Lung microvascular endothelial cell (primary cell): Measurements from ENCODE around the gene CFAP53. TPM values are rescaled to one million over a fixed set of nuclear protein-coding genes. Genes with fewer than 3 reads are reported as not detected.
"Not testable (repeated sequence)": the region's sequence is repeated elsewhere in the genome, so short reads cannot be mapped to it uniquely, and the experiment has no call there.

Experiments
- DNase-seq, 2 donors: peaks; one replicate each; pipeline versions ENCODE4 v3.0.0 to v3.0.0-alpha.2; 2010; ENCODE audit warnings: low read depth in 2 of 2
- total RNA-seq: library from RNA; depleted of rRNA; stranded (reverse); fragments of >200 nt; gene quantifications from 2 replicates; pipeline ENCODE4 v1.2.1, GENCODE V29; 2014

Gene CFAP53
- total RNA-seq, 1 donor from 2014 or later, result 0.20 TPM

GRCh38 chr18:50273203-50274043 is 7.1 kb upstream of the CFAP53 start:
- no peak for DNase-seq

DNA sequence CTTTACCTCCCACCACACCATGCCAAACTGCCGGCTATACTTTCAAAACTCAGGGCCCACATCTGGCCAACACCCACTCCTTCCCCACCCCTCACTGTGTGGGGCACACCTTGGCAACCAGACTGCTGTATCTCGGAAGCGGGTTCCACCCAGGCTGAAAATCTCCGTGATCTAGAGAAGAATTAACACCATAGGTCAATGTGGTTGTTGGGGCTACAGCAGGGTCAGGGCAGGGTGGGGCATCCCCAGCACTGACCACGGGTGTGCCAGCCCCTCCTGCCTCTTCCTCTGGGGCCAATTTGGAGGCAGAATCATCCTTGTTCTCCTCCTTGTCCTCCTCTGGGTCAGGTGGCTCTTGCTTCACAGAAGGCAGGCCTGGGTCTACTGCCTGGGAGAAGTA is 6.3 kb upstream of the CFAP53 start:
- no peak for DNase-seq

DNA sequence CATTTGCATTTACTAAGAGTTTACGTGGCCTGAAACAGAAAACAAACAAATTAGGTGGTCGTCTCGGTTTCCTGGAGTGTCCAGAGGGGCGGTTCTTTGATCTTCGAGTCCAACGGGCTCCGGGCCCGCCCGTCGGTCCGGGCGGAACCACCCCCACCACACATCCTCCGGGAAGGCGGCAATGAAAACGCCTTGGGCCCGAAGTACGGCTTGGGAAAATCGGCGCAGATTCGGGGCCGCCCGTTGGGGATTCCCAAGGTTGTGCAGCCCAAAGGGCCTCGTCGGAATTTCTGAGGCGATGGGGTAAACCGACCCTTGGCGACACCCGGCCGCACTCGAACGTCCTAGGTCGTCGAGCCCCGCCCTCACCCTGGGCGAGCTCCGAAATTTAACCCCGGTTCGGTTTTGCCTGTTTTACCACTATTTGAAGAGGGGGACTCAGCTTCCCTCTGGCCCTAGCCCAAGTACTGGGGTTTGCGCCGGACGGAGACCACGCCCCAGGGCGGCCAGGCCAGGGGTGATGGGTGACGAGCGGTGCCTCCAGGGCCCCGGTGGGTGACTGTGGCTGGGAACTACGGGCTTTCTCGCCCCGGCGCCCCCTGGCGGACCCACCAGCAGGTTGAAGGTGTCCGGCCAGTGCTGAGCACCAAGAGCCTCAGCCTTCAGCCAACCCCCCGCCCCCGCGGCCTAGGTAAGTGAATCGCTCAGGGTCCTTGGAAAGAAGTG is 1.9 kb upstream of the CFAP53 start:
- DNase-seq, result peak; percentile 80 to 85

- DNase-seq, result no peak
Measured at GRCh38 chr18:50262977-50263376, 3.3 kb downstream of the CFAP53 start.

DNA sequence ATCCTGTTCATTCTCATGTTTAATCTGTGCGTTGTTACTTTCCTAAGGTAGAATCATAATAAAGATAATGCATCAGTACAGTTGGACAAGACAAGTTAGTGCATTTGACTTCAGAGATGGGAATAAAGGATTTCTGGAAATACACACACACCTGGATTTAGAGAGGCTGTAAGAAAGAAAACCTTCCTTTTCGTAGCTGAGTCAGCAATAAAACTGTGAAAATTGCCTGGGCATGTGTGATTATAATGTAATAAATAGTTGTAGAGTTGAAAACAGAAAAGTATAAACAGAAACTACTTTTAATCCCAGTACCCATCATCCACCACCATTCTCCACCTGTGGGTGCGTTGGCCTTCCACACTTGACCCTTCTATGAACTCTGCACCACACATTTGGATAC is 15.4 kb downstream of the CFAP53 start:
- no peak for DNase-seq

- DNase-seq, result no peak
Measured at GRCh38 chr18:50249576-50249975, 16.7 kb downstream of the CFAP53 start.

DNA sequence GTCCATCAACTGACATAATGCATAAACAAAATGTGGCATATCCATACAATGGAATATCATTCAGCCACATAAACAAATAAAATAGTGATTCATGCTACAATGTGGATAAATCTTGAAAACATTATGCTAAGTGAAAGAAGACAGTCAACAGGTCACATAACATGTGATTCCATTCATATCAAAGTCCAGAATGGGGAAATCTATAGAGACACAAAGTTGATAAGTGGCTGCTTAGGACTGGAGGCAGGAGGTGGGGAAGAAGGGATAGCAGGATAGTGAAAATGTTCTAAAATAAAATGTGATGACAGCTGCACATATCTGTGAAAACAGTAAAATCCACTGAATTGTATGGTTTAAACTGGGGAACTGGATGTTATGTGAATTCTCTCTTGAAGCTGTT is 18.7 kb downstream of the CFAP53 start:
- no peak for DNase-seq

GRCh38 chr18:50241768-50242167 is 24.5 kb downstream of the CFAP53 start:
- not testable (repeated sequence) for DNase-seq

DNA sequence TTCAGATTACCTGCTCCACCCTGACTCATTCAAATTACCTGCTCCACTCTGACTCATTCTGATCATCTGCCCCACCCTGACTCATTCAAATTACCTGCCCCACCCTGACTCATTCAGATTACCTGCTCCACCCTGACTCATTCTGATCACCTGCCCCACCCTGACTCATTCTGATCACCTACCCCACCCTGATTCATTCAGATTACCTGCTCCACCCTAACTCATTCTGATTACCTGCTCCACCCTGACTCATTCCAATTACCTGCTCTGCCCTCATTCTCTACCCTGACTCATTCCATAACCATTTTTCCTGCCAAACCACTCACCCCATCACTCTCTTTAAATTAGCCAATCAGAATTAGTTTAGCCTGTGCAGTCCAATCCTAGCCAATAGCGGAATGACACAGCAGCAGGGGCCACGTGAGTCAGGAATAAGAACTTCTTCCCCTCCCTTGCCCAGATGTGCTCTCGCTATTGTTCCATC is 26.2 kb downstream of the CFAP53 start:
- no peak for DNase-seq

GRCh38 chr18:50232419-50232818 is 33.9 kb downstream of the CFAP53 start:
- DNase-seq, result no peak

DNA sequence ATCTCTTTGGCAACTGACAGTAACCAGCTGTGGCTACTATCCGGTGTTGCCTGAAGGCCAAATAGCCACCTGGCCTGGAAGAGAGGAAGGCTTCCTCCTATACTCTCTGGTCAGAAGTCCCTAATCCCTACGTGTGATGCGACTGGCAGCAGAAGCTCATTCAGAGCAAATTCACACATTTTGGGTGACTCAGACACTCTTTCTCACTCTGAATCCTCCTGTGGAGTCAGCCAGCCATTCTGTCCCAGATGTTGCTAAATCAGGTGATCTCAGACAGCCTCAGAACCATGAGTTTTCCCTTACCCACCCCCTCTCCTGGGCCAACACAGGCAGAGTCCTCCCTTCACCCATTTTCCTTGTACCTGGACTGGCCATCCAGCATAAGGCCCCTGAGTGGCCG is 34.7 kb downstream of the CFAP53 start:
- no peak for DNase-seq

DNA sequence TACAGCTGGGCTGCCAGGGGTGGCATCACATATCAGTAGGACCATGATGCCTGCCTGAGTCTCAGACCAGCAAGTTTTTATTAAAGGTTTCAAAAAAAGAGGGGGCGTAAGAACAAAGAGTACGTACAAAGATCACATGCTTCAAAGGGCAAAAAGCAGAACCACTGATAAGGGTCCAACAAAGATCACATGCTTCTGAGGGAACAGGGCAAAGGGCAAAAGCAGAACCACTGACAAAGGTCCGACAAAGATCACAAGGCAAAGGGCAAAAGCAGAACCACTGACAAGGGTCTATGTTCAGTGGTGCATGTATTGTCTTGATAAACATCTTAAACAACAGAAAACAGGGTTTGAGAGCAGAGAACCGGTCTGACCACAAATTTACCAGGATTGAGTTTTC is 46.0 kb downstream of the CFAP53 start:
- not testable (repeated sequence) for DNase-seq

DNA sequence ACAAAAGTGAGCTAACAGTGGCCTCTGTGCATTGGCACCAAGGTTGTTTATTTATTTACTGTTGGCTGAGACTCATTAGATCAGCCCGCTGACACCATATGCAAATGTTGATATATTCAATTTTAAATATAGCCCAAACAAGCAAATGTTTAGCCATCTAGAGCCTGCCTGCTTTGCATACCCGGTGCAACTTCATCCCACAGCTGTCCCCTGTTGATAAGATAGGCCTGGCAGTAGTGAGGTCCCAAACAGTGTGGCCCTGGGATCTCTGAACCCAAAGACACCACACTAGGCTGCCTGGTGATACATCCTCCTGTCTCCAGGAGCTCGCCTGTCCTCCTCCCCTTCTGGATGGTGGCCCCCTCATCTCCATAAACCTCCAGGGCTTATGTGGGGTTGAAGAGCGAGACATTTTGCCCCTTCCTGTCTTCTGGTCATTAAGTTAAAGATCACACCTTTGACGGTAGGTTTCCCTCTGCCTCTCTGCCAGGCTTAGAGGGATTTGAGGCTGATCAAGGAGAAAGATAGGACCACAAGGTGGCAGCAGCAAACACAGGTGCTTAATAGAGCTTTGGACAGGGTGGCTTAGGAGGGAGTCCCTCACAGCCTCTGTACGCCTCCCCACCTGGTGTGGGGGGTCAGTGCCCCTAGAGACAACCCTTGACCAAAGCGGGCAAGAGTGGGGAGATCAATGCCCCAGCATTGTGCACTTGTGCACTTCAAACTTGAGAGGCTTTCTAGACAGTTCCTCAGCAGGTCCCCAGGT is 47.7 kb downstream of the CFAP53 start:
- DNase-seq, result peak; percentile 43 to 66

DNA sequence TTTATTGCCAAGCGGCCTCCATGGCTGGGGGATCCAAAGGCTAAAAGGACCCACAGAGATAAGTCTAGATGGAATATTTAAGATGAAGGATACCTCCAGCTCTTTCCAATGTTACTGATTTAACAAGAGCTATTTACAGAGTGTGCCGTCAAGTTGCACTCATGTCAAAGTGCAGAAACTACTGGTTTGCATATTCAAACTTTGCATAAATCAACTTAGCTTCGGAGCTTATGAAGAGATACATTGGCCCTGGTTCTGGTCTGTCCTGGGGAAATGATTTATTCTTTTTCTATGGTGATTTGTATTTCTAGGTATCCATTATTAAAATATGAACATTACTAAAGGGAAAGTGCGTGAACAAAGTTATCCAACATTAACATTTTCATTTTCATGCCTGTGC is 57.0 kb downstream of the CFAP53 start:
- DNase-seq, result no peak

GRCh38 chr18:50207722-50208121 is 58.6 kb downstream of the CFAP53 start:
- no peak for DNase-seq

- peak; percentile 47 to 49 for DNase-seq
Measured at GRCh38 chr18:50203801-50204604, 62.3 kb downstream of the CFAP53 start.

DNA sequence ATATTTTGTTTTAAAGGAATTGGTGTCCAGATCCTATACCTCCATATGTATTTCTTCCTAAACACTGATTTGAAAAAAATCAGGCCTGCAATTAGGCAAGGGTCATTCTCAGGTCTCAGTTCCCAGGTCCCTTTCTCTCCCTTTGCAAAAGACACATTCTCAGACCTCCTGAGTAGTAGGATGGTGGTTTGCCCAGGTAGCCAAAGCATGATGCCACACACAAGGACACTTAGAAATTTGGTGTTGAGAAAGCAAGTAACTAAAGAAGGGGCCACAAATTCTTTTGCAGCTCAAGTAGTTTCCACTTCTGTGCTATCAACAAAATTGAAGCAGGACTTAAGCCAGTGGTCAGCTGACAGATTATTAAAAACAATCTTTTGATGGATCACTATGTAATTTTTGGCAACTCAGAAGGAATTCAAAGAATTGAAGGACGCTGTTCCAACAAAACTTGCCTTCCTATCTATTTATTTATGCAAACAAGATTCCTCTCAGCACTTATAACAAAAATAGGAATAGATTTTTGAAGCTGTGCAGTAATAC is 64.7 kb downstream of the CFAP53 start:
- DNase-seq, result no peak

- no peak for DNase-seq
Measured at GRCh38 chr18:50199921-50200320, 66.4 kb downstream of the CFAP53 start.

- DNase-seq, result no peak
Measured at GRCh38 chr18:50199346-50199855, 66.9 kb downstream of the CFAP53 start.

DNA sequence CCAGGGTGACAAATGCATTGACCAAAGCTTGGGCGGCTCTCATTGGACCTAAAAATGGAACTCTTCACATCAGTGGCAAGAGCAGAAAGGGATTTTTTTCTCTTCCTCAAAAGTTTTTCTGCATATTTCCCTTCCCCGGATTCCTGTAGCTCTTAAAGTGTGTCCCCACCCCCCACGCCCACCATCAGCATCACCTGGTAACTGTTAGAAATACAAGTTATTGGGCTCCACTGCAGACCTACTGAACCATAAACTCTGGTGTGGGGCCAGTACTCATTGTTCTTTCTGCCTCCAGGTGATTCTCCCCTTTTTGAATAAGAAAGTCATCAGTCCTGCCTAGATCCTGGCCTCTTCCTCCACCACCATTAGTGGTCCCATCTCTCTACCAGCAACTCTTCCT is 70.0 kb downstream of the CFAP53 start:
- DNase-seq, result no peak

- DNase-seq, result no peak
Measured at GRCh38 chr18:50195689-50196088, 70.6 kb downstream of the CFAP53 start.
